NCI-H187 (cell line): ENCODE results near the gene FKBP7.
"Not testable (repeated sequence)": the region's sequence is repeated elsewhere in the genome, so short reads cannot be mapped to it uniquely, and the experiment has no call there.

Source experiments
- DNase-seq, 2 experiments: peaks; one replicate each; lab custom pipeline; 2025; lab: John Stamatoyannopoulos, UW

FKBP7 gene

GRCh38 chr2:178478439-178479274 is at the start of gene FKBP7:
Gene FKBP7, minus strand, starts transcription at chr2:178478600. Its CDS starts 101 bp downstream, at chr2:178478499.
- DNase-seq, result peak; percentile 47 to 54

DNA sequence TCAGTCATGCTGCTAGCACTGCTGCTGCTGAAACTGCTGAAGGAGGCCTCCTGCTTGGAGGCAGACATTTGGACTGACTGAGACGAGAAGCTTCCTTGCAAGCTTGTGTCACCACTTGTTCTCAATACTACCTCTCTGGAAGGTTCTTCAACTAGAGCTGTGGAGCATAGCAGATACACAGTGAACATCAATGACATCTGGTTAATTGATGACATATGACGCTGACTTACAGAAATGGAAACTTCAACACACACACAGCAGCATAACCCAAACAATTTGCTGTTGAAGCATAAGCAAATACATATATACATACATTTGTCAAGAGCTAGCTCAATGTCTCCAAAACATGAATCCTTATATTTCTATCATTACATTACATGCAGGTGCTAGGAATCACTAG is 49.2 kb upstream of the FKBP7 start:
- no peak for DNase-seq

DNA sequence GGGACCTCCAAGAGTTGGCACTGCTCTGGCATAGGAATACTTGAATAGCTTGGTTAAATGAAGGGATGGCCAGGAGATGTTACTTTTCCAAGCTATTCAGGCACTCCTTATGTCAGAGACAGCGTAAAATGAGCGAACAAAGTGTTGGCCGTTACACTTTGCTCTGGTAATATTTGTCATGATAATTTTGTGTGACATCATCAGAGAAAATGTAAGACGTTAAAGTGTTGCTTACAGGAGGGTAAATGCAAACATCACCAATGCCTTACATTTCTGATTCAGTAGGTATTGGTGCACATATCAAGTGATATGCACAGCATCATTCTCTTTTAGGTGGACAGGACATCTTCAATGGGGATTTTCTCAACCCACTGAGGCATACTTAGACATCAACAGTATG is 47.9 kb upstream of the FKBP7 start:
- no peak for DNase-seq

DNA sequence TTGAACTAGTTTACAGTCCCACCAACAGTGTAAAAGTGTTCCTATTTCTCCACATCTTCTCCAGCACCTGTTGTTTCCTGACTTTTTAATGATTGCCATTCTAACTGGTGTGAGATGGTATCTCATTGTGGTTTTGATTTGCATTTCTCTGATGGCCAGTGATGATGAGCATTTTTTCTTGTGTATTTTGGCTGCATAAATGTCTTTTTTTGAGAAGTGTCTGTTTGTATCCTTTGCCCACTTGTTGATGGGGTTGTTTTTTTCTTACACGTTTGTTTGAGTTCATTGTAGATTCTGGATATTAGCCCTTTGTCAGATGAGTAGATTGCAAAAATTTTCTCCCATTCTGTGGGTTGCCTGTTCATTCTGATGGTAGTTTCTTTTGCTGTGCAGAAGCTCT is 47.1 kb upstream of the FKBP7 start:
- not testable (repeated sequence) for DNase-seq

- not testable (repeated sequence) for DNase-seq
These were observed 46.6 kb upstream of the FKBP7 start for GRCh38 chr2:178525010-178525409.

DNA sequence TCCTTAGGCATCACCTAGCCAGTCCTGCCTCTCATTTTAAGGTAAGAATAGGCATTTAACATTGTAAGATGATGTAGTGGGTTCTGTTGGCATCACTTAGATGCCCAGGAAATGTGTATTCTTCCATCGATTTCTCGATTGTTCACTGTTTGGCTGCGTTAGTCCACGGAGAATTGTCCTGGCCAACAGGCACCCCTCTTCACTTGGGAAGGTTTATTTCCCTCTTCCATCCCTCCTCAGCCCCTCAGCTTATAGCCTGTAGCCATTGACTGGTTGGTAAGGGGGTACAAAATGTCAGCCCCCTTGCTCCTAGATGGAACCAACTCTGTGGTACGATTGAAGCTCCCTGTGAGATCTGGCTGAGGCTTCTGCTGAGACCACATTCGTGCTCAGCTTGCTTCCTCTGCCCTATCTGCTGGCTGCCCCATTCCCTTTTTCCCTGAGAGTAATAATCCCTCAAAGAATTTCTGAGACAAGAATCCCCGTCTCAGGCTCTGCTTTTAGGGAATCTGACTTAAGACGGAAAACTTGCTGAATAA is 45.3 kb upstream of the FKBP7 start:
- no peak for DNase-seq

GRCh38 chr2:178522950-178523595 is 44.7 kb upstream of the FKBP7 start:
- no peak for DNase-seq

DNA sequence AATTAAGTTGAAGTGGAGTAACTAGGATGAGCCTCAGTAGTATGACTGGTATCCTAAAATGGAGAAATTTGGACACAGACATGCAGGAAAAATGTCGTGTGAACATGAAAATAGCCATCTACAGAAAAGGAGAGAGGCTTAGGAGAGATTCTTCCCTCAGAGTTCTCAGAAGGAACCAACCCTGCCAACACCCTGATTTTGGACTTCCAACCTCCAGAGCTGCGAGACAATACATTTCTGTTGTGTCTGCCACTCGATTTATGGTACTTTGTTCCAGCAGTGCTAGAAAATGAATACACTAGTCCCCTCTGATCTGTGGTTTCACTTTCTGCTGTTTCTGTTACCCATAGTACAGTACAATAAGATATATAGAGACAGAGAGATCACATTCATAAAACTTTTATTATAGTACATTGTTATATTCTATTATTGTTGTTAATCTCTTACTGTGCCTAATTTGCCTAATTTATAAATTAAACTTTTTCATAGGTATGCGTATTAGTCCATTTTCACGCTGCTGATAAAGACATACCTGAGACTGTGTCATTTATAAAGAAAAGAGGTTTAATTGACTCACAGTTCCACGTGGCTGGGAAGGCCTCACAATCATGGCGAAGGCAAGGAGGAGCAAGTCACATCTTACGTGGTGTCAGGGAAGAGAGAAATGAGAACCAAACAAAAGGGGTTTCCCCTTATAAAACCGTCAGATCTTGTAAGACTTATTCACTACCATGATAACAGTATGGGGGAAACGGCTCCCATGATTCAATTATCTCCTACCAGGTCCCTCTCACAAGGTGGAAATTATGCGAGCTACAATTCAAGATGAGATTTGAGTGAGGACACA is 43.1 kb upstream of the FKBP7 start:
- DNase-seq, result no peak

DNA sequence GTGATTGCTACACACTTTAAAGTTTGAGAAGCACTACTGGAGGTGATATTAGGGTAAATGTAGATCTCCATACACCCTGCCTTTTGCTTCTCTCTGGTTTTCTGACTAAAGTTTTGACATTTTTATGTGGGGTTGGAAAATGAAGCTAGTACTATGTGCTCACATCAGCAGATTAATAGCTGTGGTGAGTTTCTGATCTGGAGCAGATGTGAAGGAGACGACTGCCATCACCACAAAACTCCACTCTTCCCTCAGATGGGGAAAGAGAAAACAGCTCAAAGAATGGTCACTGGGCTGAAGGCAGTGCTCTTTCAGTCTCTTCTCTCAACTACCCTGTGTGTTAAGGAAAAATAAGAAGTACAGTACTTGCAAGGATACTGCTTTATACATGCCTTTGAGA is 39.1 kb upstream of the FKBP7 start:
- no peak for DNase-seq

- no peak for DNase-seq
These were observed 36.3 kb upstream of the FKBP7 start for GRCh38 chr2:178514664-178515063.

DNA sequence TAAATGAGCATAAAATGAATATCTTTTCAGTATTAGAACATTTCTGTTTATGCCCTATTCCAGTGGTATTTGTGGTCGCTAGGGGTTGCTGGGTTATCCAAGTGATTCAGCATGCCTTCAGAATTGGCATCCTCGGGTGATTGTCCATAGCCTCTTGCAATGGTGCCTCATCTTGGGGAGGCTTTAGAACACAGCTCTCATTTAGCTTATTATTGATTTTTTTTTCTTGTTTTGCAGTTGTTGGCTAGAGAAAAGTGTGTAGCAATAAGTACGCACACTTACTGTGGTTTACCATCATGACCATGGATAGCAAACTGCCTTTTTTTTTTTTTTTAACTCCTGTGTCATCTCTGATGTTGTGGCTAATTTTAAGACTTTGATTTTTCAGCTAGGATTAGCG is 35.5 kb upstream of the FKBP7 start:
- no peak for DNase-seq

DNA sequence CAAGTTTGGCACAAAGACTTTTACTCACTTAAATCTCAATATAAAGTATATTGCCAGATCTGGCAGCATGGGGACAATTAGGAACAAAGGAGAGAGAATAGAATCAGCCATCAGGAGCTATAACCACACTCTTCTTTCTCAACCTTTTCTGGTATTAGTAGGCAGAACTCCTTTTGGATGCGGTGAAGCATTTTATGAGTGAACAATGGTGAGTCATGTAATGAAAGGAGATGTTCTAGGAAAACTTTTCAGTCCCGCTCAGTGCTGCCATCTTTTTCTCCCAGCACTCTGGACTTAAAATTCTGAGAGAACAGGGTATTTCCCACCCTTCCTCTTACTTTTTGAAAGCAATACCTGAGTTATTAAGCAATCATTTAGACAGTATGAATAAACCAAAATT is 34.1 kb upstream of the FKBP7 start:
- no peak for DNase-seq

DNA sequence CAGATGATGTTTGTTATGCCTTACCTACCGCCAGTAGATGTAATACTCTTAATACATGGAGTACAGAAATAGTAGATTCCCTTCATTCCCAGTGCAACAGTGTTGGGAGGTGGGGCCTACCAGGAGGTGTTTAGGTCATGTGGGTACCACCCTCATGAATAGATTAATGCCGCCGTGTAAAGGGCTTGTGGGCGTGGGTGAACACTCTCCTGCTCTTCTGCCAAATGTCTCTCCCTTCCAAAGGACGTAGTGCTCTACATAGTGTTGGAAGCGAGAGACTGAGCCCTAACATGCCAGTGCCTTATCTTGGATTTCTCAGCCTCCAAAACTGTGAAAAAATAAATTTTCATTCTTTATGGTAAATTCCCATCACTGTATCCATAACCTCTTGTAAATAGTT is 32.0 kb upstream of the FKBP7 start:
- no peak for DNase-seq

GRCh38 chr2:178508646-178509045 is 30.2 kb upstream of the FKBP7 start:
- no peak for DNase-seq

DNA sequence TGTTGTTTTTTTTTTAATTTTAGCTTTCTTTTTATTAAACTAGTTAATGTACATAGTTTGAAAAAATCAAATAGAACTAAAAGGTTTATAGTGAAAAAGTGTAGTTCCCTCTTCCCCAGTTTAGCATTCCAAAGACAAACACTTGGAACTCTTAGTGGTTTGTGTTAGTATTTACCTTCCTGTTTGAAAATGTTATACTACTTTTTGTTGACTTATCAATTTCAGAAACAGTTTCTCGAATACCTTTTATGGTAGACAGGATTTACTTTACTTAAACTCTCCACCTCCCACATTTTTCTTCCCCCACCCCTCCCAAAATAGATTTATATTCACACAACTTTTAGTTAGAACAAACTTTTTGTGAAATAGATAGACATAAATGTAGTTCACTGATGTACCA is 28.5 kb upstream of the FKBP7 start:
- DNase-seq, result no peak

GRCh38 chr2:178506524-178506923 is 28.1 kb upstream of the FKBP7 start:
- no peak for DNase-seq

DNA sequence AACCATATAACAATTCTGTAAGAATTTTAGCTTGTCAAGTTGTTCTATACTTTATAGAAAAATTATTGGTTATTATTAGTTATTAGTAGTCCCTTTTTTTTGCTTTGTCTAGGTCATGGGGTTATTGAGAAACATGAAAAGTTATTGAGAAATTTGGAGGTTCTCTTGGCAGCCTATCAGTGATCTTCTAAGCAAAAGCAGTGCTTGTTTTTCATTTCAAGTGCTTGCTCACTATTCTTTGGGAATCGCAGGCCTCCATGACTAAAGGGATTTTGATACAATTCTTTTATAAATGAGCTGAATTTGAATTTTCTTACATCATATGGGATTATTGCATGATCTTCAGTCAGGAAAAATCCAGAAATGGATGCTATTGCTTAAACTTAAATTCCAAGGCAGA is 27.7 kb upstream of the FKBP7 start:
- no peak for DNase-seq

- no peak for DNase-seq
These were observed 24.4 kb upstream of the FKBP7 start for GRCh38 chr2:178502751-178503150.

GRCh38 chr2:178499640-178500039 is 21.2 kb upstream of the FKBP7 start:
- DNase-seq, result no peak

GRCh38 chr2:178498137-178498536 is 19.7 kb upstream of the FKBP7 start:
- no peak for DNase-seq

DNA sequence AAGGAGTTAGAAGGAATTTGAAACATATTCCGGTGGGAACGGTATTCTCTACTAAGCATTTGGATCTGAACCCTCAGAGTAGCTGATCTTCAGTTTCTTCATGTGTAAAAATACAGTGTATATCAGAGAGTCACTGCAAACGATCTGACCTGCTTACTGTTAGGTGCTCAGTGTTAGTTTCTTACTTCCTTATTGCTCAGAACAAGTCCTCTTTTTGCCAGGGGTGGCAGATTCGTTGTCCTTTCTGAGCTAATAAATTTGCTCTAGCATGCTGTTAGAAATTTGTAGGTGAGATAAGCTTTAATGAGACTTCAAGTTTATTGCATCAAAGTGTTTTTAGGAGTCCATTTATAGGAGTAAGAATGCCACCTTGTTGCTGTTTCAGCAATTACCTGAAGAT is 17.6 kb upstream of the FKBP7 start:
- DNase-seq, result no peak

DNA sequence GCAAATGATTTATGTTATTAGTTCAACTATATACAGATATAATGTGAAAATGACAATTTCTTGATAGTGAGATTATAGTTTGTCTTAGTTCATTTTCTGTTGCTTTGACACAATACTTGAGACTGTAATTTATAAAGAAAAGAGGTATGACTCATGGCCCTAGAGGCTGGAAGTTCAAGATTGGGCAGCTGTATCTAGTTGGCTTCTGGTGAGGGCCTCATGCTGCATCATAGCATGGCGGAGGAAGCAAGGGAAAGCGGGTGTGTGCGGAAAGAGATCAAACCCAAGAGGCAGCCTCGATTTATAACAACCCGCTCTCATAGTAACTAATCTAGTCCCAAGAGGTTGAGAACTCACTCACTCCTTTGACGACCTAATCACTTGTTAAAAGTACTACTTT is 13.2 kb upstream of the FKBP7 start:
- no peak for DNase-seq
